Lower leg skin (tissue), 3 donors: ENCODE results near the gene ANO6.

Experiments
- CTCF ChIP-seq, 3 donors: fragments of 450-650 bp; IDR thresholded peaks; one replicate each; pipeline ENCODE4 v1.5.1; 2016; ENCODE audit warnings: antibody characterized with exemption in 3 of 3, mild to moderate bottlenecking in 3 of 3, moderate library complexity in 2 of 3
- POLR2A ChIP-seq, 2 donors: fragments of 450-650 bp; IDR thresholded peaks; one replicate each; pipeline ENCODE4 v1.6.1; 2016 to 2017; ENCODE audit warnings: antibody characterized with exemption in 2 of 2, mild to moderate bottlenecking in 1 of 2, moderate library complexity in 1 of 2

- TF ChIP-seq CTCF (IDR thresholded peaks at IDR 0.05) (no peak), POLR2A (IDR thresholded peaks at IDR 0.05) (no peak)
Measured at GRCh38 chr12:45353944-45354343, 138.0 kb downstream of the ANO6 start.
